GM15510 (cell line): ENCODE measurements around the gene ATP7B.

Experiments used
- POLR2A ChIP-seq: IDR thresholded peaks from 3 replicates; pipeline ENCODE4 v1.6.1; 2011; ENCODE audit warnings: borderline replicate concordance; ENCODE audit not compliant: insufficient read length; ENCODE audit errors: extremely low read depth

ATP7B gene

GRCh38 chr13:52020191-52020590 is 8.9 kb upstream of the ATP7B start:
- TF ChIP-seq POLR2A, result no peak

DNA sequence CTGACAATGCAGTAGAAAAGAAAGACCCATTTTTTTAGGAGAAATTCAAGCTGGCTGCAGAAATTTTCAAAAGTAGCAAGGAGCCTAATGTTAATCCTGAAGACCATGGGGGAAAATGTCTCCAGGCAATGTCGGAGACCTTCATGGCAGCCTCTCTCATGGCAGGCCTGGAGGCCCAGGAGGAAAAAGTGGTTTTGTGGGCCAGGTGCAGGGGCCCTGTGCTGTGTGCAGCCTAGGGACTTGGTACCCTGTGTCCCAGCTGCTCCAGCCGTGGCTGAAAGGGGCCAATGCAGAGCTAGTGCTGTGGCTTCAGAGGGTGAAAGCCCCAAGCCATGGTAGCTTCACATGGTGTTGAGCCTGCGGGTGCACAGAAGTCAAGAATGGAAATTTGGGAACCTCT is 5.0 kb upstream of the ATP7B start:
- TF ChIP-seq POLR2A, result no peak

- TF ChIP-seq POLR2A, result no peak
Measured at GRCh38 chr13:52012512-52012836, 1.2 kb upstream of the ATP7B start.

GRCh38 chr13:52011632-52012511 is 622 bp upstream of the ATP7B start, which contains the start of gene ALG11:
TSS of gene ALG11 (plus strand) at chr13:52012398. CDS start at chr13:52012419, 21 bp downstream.
- peak; percentile 81 for TF ChIP-seq POLR2A

DNA sequence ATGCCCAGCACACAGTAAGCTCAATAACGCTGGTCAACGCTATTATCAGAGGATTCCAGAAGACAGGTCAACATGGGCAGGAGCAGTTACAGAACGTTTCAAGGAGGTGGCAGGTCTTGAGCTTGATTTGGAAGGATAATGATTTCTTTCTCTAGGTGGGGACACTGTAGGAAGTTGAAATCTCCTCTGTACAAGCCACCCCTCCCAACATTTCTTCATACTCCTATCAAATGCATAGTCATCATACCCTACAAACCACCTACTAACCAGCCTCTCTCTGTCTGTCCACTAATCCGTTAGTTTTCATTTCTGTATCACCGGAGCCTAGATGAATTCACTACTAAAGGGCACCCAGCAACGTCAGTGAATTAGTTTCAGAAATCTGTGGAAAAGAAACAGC is 1.3 kb downstream of the ATP7B start:
- no peak for TF ChIP-seq POLR2A

GRCh38 chr13:52006523-52007245 is 4.6 kb downstream of the ATP7B start:
- TF ChIP-seq POLR2A, result no peak

DNA sequence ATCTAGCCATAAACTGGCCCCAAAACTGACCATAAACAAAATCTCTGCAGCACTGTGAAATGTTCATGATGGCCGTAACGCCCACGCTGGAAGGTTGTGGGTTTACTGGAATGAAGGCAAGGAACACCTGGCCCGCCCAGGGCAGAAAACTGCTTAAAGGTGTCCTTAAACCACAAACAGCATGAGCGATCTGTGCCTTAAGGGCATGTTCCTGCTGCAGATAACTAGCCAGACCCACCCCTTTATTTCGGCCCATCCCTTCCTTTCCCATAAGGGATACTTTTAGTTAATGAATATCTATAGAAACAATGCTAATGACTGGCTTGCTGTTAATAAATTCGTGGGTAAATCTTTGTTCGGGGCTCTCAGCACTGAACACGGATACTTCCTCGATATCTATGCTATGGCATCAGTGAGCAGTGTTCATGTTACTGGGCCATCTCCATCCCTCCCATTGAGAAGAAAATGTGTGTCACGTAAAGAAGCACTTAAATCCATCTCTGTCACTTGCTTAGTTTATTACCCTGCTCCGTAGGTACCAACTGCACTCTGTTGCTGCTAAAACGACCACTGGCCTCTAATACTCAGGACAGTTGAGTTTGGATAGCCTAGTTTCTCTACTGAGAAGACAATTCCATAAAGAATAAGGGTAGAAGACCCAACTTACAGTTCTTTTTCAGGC is 5.3 kb downstream of the ATP7B start:
- no peak for TF ChIP-seq POLR2A

- TF ChIP-seq POLR2A, result no peak
Measured at GRCh38 chr13:52004511-52005170, 6.6 kb downstream of the ATP7B start.

GRCh38 chr13:52003541-52003940 is 7.7 kb downstream of the ATP7B start:
- no peak for TF ChIP-seq POLR2A

- no peak for TF ChIP-seq POLR2A
Measured at GRCh38 chr13:52002361-52002760, 8.9 kb downstream of the ATP7B start.

- TF ChIP-seq POLR2A, result no peak
Measured at GRCh38 chr13:52001120-52001731, 10.0 kb downstream of the ATP7B start.

DNA sequence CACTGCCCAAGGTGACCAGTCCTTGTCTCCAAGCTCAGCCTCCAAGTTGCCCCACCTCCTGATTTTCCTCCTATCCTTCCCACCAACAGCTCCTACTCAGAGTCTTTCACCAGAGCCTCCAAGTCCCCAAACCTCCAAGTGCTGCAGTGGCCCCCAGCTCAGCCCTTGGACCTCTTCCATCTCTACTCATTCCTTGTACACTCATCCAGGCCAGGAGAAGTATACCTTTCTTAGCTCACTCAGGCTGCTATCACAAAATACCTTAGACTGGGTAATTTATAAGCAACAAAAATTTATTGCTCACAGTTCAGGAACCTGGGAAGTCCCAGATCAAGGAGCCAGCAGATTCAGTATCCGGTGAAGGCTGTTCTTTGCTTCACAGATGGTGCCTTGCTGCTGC is 11.3 kb downstream of the ATP7B start:
- TF ChIP-seq POLR2A, result no peak

DNA sequence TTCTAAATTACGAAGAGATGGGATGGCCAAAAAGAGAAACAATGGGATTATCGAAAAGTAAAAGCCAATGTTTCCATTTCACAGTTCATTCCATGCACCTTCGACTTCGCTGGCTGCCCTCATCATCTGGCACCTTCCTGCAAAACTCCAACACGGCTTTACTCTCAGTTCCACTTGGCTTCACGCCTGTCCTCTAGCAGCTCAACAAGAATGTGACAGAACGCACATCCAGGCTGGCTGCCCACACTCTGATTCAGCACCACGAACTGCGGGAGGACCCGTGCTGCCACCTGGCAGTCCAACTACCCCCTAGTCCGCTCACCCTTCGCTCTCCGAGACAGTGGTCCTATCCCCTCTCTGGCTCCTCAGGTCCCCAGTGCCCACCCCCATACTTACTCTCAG is 11.7 kb downstream of the ATP7B start:
- TF ChIP-seq POLR2A, result no peak

- no peak for TF ChIP-seq POLR2A
Measured at GRCh38 chr13:51998723-51999509, 12.3 kb downstream of the ATP7B start.
